Muscle layer of duodenum (tissue), 2 donors: ENCODE measurements around the gene POLRMT.
"Not testable (repeated sequence)": the region's sequence is repeated elsewhere in the genome, so short reads cannot be mapped to it uniquely, and the experiment has no call there.

Experiments
- H3K27ac ChIP-seq: one replicate; pipeline ENCODE4 v1.7.0; 2013; ENCODE audit warnings: mild to moderate bottlenecking, low read length
- H3K27me3 ChIP-seq: one replicate; pipeline ENCODE4 v1.7.0; 2013; ENCODE audit warnings: low read depth, mild to moderate bottlenecking, control low read depth, low read length
- H3K36me3 ChIP-seq, 2 donors: one replicate each; pipeline ENCODE4 v1.7.0; 2013; ENCODE audit warnings: low read length in 2 of 2, control low read depth in 1 of 2, mild to moderate bottlenecking in 1 of 2; ENCODE audit not compliant: insufficient read depth in 2 of 2, control insufficient read depth in 1 of 2
- H3K4me1 ChIP-seq, 2 donors: one replicate each; pipeline ENCODE4 v1.7.0; 2013; ENCODE audit warnings: low read length in 2 of 2, mild to moderate bottlenecking in 2 of 2, control low read depth in 1 of 2, moderate library complexity in 1 of 2; ENCODE audit not compliant: insufficient read depth in 2 of 2, control insufficient read depth in 1 of 2
- H3K4me3 ChIP-seq, 2 donors: one replicate each; pipeline ENCODE4 v1.7.0; 2013; ENCODE audit warnings: low read length in 2 of 2, low read depth in 1 of 2, mild to moderate bottlenecking in 1 of 2
- H3K9me3 ChIP-seq, 2 donors: one replicate each; pipeline ENCODE4 v1.7.0; 2013; ENCODE audit warnings: low read length in 2 of 2, control low read depth in 1 of 2, mild to moderate bottlenecking in 1 of 2; ENCODE audit not compliant: control insufficient read depth in 1 of 2
- donor health status: healthy.

POLRMT gene

DNA sequence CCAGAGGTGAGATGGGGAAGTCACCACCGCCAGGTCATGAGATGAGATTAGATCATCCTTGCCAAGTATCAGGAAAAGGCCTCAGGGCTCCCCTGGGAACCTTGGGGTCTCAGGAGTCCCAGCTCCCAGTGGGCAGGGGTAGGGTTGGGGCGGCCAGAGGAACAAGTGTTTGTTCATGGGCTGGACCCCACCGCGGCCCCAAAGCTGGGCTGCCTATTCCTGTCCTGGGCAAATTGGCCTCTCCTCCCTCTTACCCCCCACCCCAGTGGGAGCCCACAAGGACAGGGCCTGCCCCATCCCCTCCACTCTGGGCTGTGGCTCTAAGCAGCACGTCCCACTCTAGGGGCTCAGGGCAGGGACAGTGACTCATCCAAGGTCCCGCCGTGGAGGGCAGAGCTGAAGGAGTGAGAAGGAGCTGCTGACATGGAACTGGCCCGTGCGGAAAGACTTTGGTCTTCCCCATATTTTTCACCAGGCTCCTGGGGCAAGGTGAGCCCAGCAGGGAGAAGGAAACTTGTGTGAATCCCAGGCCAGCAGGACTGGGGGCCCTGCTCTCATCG, 47.7 kb downstream of the POLRMT start:
- peaks cover 0 to 27% of the 10 kb centered on the region in 2 donors for H3K36me3 ChIP-seq
- peaks cover 11% of the 10 kb centered on the region for H3K27me3 ChIP-seq
- H3K4me1 ChIP-seq, result peaks cover 0 to 19% of the 10 kb centered on the region in 2 donors
- H3K9me3 ChIP-seq, result no peaks in the 10 kb centered on the region
- H3K27ac ChIP-seq, result no peak overlapping the region
- no peak overlapping the region for H3K4me3 ChIP-seq

DNA sequence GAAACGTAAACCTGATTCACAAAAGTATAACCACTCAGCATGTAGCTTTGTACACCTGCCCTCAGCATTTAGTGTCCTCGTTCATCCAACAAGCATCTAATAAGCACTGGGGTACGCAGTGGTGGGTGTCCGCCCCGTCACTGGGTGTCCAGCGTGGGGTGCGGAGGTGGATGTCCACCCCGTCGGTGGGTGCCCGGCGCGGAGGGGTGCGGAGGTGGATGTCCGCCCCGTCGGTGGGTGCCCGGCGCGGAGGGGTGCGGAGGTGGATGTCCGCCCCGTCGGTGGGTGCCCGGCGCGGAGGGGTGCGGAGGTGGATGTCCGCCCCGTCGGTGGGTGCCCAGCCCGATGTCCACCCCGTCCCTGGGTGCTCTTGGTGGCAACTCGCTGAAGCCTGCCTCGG, 48.2 kb downstream of the POLRMT start:
- not testable (repeated sequence) for H3K27ac ChIP-seq, H3K9me3 ChIP-seq, H3K4me3 ChIP-seq
- H3K36me3 ChIP-seq, result peaks cover 0 to 31% of the 10 kb centered on the region in 2 donors
- peaks cover 11% of the 10 kb centered on the region for H3K27me3 ChIP-seq
- peaks cover 0 to 18% of the 10 kb centered on the region in 2 donors for H3K4me1 ChIP-seq

DNA sequence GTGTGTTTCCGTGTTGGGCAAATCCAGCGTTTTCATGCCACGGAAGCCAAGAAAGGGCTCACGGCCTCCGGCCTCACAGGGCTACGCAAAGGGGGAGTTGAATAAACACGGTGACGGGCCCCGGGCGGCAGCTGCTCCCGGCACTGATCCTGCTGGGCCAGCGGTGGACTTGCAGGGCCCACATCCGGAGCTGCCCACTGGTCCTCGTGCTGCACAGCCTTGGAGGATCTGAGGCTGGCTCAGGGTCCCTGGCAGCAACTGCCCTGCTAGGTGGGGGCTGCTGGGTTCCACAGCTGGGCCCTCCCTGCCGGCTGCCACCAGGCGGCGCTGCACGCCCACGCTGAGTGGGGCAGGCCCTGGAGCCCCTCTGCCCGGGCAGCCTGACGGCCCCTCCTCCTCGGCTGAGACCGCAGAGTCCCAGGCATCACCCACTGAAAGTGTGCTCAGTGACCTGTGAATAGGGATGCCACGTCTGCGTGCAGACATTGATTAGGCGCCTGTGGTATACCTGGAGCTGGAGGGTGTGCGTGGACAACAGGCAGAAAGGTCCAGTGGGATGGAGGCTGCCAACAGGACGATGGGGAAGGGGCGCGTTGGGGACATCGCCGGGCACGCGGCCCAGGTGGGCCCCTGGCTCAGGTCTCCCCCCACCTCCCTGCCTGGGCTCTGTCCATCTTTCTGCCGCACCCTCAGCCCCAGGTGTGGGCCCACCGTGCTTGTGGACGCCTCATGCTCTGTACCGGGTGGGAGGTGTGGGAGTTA, 48.9 kb downstream of the POLRMT start:
- Histone ChIP-seq H3K4me3 (no peak overlapping the region), H3K4me1 (peaks cover 0 to 16% of the 10 kb centered on the region in 2 donors), H3K27ac (no peak overlapping the region), H3K9me3 (no peaks in the 10 kb centered on the region), H3K27me3 (peaks cover 11% of the 10 kb centered on the region), H3K36me3 (peaks cover 0 to 38% of the 10 kb centered on the region in 2 donors)

DNA sequence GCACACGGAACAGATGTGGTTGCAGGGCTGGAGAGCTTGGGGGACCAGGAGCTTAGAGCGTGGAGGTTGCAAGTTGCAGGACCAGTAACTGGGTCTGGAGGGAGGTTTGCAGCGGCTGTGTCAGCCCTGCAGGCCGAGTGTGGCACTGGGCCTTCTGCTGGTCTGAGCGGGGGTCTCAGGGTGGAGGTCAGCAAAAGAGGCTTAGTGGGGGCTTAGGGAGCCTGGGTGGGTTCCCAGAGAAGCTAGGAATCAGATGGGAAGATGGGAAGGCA, 49.4 kb downstream of the POLRMT start:
- H3K4me3 ChIP-seq, result no peak overlapping the region
- H3K27me3 ChIP-seq, result peaks cover 7% of the 10 kb centered on the region
- H3K36me3 ChIP-seq, result peaks cover 0 to 40% of the 10 kb centered on the region in 2 donors
- no peaks in the 10 kb centered on the region for H3K9me3 ChIP-seq
- H3K4me1 ChIP-seq, result peaks cover 0 to 11% of the 10 kb centered on the region in 2 donors
- H3K27ac ChIP-seq, result no peak overlapping the region

DNA sequence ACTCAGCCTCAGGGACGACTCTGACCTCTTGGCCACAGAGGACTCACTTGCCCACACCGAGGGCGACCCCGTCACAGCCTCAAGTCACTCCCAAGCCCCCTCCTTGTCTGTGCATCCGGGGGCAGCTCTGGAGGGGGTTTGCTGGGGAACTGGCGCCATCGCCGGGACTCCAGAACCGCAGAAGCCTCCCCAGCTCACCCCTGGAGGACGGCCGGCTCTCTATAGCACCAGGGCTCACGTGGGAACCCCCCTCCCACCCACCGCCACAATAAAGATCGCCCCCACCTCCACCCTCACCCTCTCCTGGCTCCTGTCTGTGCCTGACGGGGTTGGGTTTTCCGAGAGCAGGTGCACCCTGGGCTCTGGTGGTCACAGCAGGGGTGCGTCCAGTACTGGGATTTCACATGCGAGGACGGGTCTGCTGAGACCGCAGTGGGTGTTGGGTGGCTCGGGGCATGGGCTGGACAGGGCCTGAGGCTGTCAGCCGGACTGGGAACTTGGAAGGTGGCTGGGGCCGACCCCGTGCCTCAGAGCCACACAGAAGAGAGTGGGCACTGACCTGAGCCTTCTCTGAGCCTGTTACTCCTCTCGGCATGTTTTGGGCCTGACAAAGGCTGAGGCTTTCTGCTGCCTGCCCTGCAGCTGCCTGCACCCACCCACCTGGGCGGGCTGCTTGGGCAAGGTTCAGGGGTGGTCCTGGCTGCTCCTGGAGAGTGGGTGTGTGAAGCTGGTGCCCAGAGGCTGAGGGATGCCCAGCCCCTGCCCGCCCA, 50.0 kb downstream of the POLRMT start:
- Histone ChIP-seq H3K4me3 (no peak overlapping the region), H3K4me1 (peaks cover 0 to 6% of the 10 kb centered on the region in 2 donors), H3K9me3 (no peaks in the 10 kb centered on the region), H3K27me3 (peaks cover 1% of the 10 kb centered on the region), H3K36me3 (peaks cover 0 to 40% of the 10 kb centered on the region in 2 donors), H3K27ac (no peak overlapping the region)

- Histone ChIP-seq H3K9me3 (no peaks in the 10 kb centered on the region), H3K4me3 (no peak overlapping the region), H3K36me3 (peaks cover 0 to 47% of the 10 kb centered on the region in 2 donors), H3K27ac (no peak overlapping the region), H3K4me1 (no peaks in the 10 kb centered on the region), H3K27me3 (no peaks in the 10 kb centered on the region)
These were observed 50.7 kb downstream of the POLRMT start for GRCh38 chr19:582497-583197.

DNA sequence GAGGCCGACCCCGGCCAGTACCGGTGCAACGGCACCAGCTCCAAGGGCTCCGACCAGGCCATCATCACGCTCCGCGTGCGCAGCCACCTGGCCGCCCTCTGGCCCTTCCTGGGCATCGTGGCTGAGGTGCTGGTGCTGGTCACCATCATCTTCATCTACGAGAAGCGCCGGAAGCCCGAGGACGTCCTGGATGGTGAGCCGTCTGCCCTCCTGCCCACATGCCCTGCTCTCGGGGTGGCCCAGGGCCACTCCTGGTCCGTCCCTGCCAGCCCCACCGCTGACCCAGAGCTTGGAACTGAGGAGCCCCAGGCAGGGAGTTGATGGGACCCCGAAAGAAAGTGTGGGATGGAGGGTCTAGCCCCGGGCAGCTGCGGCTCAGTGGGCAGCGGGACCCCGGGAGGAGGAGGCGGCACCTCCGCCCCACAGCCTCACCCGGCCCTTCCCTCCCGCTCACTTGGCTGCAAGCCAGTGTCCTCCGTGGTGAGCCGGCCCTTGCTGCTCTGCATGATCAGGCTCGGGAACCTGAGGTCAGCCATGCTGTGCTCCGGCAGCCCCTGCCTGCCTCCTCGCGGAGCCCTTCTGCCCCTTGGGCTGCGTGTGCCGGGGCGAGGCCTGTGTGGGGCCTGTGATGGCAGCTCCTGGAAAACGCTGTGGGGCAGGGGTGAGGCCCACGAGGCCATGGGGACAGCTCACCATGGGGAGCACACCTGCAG, 51.8 kb downstream of the POLRMT start:
- Histone ChIP-seq H3K36me3 (peaks cover 0 to 47% of the 10 kb centered on the region in 2 donors), H3K9me3 (no peaks in the 10 kb centered on the region), H3K27ac (no peak overlapping the region), H3K4me1 (no peaks in the 10 kb centered on the region), H3K4me3 (no peak overlapping the region), H3K27me3 (no peaks in the 10 kb centered on the region)

- peaks cover 0 to 7% of the 10 kb centered on the region in 2 donors for H3K4me1 ChIP-seq
These were observed 53.0 kb downstream of the POLRMT start for GRCh38 chr19:580274-580835.

DNA sequence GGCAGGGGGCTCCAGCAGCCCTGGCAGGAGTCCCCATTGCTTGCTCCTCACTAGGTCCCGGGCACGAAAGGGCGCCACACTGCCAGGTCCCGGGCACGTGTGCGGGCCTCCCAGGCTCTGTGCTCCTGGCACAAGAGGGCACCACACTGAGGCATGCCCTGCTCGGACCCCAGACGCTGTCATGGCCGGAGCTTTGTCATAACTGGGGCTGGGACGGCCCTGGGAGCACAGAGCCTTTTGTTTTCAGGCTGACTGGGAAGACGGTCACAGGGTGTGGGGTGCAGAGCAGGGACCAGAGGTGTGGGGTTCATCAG, 53.5 kb downstream of the POLRMT start:
- H3K27ac ChIP-seq, result no peak overlapping the region
- no peaks in the 10 kb centered on the region for H3K27me3 ChIP-seq
- no peak overlapping the region for H3K4me3 ChIP-seq
- no peaks in the 10 kb centered on the region for H3K9me3 ChIP-seq
- peaks cover 0 to 47% of the 10 kb centered on the region in 2 donors for H3K36me3 ChIP-seq
- H3K4me1 ChIP-seq, result peaks cover 3 to 12% of the 10 kb centered on the region in 2 donors

More at GRCh38 chr19:580274-580835, 53.0 kb downstream of the POLRMT start:
- Histone ChIP-seq H3K4me3 (no peak overlapping the region), H3K36me3 (peaks cover 0 to 47% of the 10 kb centered on the region in 2 donors), H3K9me3 (no peaks in the 10 kb centered on the region), H3K27ac (no peak overlapping the region), H3K27me3 (no peaks in the 10 kb centered on the region)

DNA sequence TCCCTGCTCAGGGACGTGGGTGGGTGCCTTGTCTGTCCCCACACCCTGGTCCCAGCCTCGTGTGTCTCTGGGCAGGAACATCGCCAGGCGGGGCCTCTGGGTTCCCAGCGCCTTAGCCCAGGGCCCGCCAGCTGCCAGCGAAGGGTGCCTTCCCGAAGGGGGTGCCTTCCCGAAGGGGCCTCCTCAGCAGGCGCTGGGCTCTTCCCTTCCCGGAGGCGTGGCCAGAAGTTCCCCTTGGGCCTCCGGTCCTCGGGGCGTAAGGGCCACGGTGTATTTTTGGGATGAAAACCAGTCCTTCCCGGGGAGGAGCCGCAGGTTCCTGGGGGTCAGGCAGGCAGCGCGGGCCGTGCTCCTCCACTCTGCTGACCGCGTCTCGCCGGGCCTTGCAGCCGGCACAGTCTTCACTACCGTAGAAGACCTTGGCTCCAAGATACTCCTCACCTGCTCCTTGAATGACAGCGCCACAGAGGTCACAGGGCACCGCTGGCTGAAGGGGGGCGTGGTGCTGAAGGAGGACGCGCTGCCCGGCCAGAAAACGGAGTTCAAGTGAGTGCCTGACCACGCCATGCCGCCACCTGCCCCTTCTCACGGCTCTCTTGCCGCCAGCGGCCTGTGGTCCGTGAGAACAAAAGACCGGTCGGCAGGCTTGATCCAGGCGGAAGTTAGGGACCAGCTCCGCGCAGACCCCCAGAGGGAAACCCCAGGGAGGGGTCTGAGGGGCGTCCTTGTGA, 54.1 kb downstream of the POLRMT start:
- Histone ChIP-seq H3K27me3 (no peaks in the 10 kb centered on the region), H3K9me3 (no peaks in the 10 kb centered on the region), H3K36me3 (peaks cover 0 to 47% of the 10 kb centered on the region in 2 donors), H3K4me1 (peaks cover 5 to 17% of the 10 kb centered on the region in 2 donors), H3K4me3 (no peak overlapping the region), H3K27ac (no peak overlapping the region)
